ENCODE results near the gene SDK2.

DNA sequence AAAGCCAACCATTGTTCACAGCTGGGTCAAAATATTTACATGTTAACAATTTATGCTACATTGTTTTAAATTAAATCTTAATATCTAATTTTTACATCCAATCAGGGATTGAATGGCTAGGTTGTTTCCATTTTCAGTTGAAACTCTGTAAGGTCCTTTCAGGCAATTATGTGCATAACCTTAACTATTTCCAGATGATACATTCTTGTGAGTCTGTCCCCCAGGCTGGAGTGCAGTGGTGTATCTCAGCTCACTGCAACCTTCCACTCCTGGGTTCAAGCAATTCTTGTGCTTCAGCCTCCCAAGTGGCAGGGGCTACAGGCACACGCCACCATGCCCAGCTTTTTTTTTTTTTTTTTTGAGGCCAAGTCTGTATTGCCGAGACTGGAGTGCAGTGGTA, 342.9 kb downstream of the SDK2 start:
- TF ChIP-seq POLR2AphosphoS5 (IDR thresholded peaks at IDR 0.05; ENCODE audit: low read depth, low read length) (no peak), POLR2A (IDR thresholded peaks at IDR 0.05; ENCODE audit: low read depth, low read length) (no peak), TAF1 (IDR thresholded peaks at IDR 0.05; ENCODE audit: low read depth, low read length) (no peak), SPI1 (IDR thresholded peaks at IDR 0.05; ENCODE audit: low read depth, low read length) (no peak)
